Fibroblast of lung (primary cell): ENCODE results near the gene INSL4.

Experiments
- EZH2 ChIP-seq: IDR thresholded peaks from 2 replicates; pipeline ENCODE4 v1.5.1; 2012; ENCODE audit warnings: low read length, control low read depth, mild to moderate bottlenecking; ENCODE audit errors: missing control alignments
- TF ChIP-seq, protein P1 (sequence below), 2 donors: IDR thresholded peaks in 1 of 2; conservative IDR thresholded peaks in 1 of 2; 1 replicate in 1 of 2; 2 replicates in 1 of 2; pipeline ENCODE4 v1.5.1; 2011 to 2012; ENCODE audit warnings: low read length in 2 of 2, control low read depth in 1 of 2, inconsistent platforms in 1 of 2, low read depth in 1 of 2, mild to moderate bottlenecking in 1 of 2

DNA sequence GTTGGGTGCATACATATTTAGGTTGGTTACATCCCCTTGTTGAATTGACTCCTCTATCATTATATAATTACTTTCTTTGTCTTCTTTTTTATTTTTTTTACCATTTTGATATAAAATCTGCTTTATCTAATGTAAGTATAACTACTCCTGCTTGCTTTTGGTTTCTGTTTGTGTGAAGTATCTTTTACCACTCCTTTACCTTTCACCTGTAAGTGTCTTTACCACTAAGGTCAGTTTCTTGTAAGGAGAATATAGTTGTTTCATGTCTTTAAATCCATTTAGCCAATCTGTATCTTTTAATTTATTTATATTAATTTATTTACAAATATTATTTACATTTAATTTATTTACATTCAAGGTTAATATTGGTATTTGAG lies 33.0 kb downstream of the INSL4 start:
- TF ChIP-seq, protein P1, sequence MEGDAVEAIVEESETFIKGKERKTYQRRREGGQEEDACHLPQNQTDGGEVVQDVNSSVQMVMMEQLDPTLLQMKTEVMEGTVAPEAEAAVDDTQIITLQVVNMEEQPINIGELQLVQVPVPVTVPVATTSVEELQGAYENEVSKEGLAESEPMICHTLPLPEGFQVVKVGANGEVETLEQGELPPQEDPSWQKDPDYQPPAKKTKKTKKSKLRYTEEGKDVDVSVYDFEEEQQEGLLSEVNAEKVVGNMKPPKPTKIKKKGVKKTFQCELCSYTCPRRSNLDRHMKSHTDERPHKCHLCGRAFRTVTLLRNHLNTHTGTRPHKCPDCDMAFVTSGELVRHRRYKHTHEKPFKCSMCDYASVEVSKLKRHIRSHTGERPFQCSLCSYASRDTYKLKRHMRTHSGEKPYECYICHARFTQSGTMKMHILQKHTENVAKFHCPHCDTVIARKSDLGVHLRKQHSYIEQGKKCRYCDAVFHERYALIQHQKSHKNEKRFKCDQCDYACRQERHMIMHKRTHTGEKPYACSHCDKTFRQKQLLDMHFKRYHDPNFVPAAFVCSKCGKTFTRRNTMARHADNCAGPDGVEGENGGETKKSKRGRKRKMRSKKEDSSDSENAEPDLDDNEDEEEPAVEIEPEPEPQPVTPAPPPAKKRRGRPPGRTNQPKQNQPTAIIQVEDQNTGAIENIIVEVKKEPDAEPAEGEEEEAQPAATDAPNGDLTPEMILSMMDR (conservative IDR thresholded peaks at IDR 0.05 in 1 of 2, IDR thresholded peaks at IDR 0.05 in 1 of 2; ENCODE audit: low read depth in 1 of 2, low read length in 2 of 2): no peak
- no peak for TF ChIP-seq EZH2
